ENCODE measurements around the gene SVOPL.

Gene SVOPL

DNA sequence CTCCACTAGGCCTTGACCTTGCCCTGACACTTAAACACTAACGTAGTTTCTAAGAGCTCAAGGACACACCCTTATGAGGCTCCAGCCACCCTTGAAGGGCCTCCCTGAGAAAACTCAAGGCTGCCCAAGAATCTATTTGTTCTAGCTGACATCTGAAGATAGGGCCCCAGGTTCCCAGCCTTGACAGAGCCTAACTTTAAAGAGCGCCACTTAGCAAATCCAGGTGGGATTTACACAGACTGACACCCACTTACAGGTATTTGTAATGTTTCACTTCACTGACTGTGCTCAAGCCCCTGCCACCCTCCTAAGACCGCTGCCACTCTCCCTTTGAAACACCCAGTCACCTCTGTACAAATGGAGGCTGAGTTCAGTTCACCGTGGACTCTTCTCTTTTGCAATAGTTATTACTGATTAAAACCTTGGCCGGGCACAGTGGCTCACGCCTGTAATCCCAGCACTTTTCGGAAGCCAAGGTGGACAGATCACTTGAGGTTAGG lies 90.4 kb downstream of the SVOPL start:
- TF ChIP-seq, protein P1, sequence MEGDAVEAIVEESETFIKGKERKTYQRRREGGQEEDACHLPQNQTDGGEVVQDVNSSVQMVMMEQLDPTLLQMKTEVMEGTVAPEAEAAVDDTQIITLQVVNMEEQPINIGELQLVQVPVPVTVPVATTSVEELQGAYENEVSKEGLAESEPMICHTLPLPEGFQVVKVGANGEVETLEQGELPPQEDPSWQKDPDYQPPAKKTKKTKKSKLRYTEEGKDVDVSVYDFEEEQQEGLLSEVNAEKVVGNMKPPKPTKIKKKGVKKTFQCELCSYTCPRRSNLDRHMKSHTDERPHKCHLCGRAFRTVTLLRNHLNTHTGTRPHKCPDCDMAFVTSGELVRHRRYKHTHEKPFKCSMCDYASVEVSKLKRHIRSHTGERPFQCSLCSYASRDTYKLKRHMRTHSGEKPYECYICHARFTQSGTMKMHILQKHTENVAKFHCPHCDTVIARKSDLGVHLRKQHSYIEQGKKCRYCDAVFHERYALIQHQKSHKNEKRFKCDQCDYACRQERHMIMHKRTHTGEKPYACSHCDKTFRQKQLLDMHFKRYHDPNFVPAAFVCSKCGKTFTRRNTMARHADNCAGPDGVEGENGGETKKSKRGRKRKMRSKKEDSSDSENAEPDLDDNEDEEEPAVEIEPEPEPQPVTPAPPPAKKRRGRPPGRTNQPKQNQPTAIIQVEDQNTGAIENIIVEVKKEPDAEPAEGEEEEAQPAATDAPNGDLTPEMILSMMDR (IDR thresholded peaks at IDR 0.05; ENCODE audit: borderline replicate concordance, insufficient read depth, low read depth, low read length), result no peak
- H3K4me3 ChIP-seq (ENCODE audit: low read depth, low read length), result no peak overlapping the region

GRCh38 chr7:138608275-138608674 lies 92.9 kb downstream of the SVOPL start:
- H3K4me3 ChIP-seq (ENCODE audit: low read depth, low read length), result no peak overlapping the region
- TF ChIP-seq, protein P1 (IDR thresholded peaks at IDR 0.05; ENCODE audit: borderline replicate concordance, insufficient read depth, low read depth, low read length), result no peak

DNA sequence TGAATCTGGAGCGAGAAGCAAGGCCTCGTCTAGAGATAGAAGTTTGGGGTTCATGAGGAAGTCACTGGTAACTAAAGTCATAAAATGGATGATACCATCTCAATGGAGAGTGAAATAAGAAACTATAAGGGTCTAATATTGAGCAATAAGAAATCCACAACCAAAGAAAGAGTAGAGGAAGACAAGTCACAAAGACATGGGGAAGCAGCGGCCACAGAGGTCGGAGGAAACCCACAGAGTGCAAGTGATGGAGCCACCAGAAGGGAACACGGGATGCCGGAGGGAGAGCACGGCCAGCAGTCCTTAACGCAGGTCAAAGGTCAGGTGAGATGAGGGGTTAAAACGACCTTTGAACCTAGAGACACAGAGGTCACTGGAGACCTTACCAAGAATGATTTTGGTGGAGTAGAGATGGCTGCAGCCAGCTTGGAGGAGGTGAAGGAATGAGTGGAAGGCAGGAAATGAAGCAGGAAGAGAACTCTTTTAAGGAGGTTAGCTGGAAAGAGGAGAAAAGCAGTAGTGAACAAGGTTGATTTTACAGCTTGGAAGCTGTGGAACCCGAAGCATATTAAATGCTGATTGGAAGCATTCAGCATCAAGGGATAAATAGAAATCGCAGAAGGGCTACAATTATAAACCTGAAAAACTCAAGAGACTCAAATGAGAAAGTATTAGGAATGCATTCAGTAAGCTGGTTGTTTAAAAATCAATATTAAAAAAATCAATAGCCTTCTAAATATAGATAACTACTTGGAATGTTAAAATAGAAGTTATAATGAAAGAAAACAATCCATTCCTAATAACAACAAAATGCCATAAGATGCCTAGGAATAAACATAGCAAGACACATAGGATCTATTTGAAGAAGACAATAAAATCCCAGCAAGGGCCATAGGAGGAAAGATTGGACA lies 93.7 kb downstream of the SVOPL start:
- TF ChIP-seq, protein P1 (IDR thresholded peaks at IDR 0.05; ENCODE audit: borderline replicate concordance, insufficient read depth, low read depth, low read length), result no peak
- H3K4me3 ChIP-seq (ENCODE audit: low read depth, low read length), result no peak overlapping the region

DNA sequence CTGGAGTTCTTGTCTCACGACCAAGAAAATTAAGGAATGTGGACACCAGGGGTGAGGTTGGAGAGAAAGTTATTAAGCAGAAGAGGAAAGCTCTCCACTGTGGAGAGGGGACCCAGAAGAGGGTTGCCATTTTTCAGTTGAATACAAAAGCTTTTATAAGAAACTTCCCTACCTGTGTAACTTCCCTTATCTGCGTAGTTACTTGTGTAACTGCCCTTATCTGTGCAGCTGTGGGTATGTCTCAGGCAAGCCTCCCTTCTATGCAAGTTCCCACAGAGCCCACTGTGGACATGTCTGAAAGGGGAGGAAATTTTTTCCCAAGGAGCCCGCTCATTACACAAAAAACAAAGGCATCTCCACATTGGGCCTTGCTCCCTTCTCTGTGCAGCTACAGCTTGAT lies 94.9 kb downstream of the SVOPL start:
- H3K4me3 ChIP-seq (ENCODE audit: low read depth, low read length), result no peak overlapping the region
- TF ChIP-seq, protein P1 (IDR thresholded peaks at IDR 0.05; ENCODE audit: borderline replicate concordance, insufficient read depth, low read depth, low read length), result no peak

DNA sequence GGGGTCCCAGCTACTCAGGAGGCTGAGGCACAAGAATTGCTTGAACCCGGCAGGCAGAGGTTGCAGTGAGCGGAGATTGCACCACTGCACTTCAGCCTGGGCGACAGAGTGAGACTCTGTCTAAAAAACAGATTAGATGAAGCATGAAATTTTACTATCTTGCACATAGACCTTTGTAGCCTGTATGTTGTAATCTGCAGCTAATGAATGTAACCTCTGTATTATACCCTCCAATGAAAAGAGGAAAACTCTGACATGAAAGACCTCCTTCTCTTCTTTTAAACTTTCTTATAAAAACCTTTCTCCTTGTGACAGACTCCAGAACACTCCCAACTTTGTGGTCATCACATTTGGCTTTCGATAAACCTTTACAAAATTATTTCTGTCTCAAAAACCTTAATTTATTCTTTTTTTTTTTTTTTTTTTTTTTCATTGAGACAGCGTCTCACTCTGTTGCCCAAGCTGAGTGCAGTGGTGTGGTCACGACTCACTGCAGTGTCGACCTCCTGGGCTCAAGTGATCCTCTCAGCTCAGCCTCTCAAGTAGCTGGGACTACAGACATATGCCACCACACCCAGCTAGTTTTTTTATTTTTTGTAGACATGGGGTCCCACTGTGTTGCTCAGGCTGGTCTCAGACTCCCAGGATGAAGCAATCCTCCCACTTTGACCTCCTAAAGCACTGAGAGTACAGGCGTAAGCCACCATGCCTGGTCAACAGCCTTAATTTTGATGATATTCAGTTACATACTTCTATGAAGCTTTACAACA lies 97.4 kb downstream of the SVOPL start:
- H3K4me3 ChIP-seq (ENCODE audit: low read depth, low read length), result no peak overlapping the region
- TF ChIP-seq, protein P1 (IDR thresholded peaks at IDR 0.05; ENCODE audit: borderline replicate concordance, insufficient read depth, low read depth, low read length), result no peak

GRCh38 chr7:138602451-138602850 lies 98.7 kb downstream of the SVOPL start:
- H3K4me3 ChIP-seq (ENCODE audit: low read depth, low read length), result no peak overlapping the region
- TF ChIP-seq, protein P1 (IDR thresholded peaks at IDR 0.05; ENCODE audit: borderline replicate concordance, insufficient read depth, low read depth, low read length), result no peak
